ENCODE measurements around the gene CPT1C. TPM values are rescaled to one million over a fixed set of nuclear protein-coding genes. Genes with fewer than 3 reads are reported as not detected.

The CPT1C gene
- total RNA-seq, 8 experiments from 2014 or later: 4.7 to 65.7 (median 36.3) TPM

Other genes starting within 250 kb of the CPT1C start
- gene SLC17A7, start 249.6 kb upstream of the CPT1C start, total RNA-seq: 1 to 10 TPM in 2 of 8 experiments, under 1 TPM in 5, not detected in 1; 0.16 to 1.9 (median 0.71) TPM
- 10 to 100 TPM; 53.1 to 94.9 (median 76.4) TPM for gene PIH1D1, start 239.3 kb upstream of the CPT1C start, total RNA-seq
- 10 to 100 TPM in 4 of 8 experiments, 1 to 10 TPM in 4; 3.6 to 26.2 (median 10.8) TPM for gene ALDH16A1, start 237.9 kb upstream of the CPT1C start, total RNA-seq
- 1 to 10 TPM in 5 of 8 experiments, under 1 TPM in 3; 0.22 to 8.7 (median 1.4) TPM for gene FLT3LG, start 216.9 kb upstream of the CPT1C start, total RNA-seq
- 1,000 to 10,000 TPM; 2,225 to 4,117 (median 3,221) TPM for gene RPL13A, start 203.5 kb upstream of the CPT1C start, total RNA-seq
- gene RPS11, start 194.7 kb upstream of the CPT1C start, total RNA-seq: 1,000 to 10,000 TPM; 2,973 to 6,174 (median 3,870) TPM
- gene FCGRT, start 178.5 kb upstream of the CPT1C start, total RNA-seq: 10 to 100 TPM in 4 of 8 experiments, 1 to 10 TPM in 4; 2.2 to 70.6 (median 27.8) TPM
- 10 to 100 TPM in 2 of 8 experiments, 1 to 10 TPM in 6; 2.0 to 13.2 (median 6.4) TPM for gene RCN3, start 163.1 kb upstream of the CPT1C start, total RNA-seq
- gene NOSIP, start 110.6 kb upstream of the CPT1C start, total RNA-seq: 100 to 1,000 TPM in 2 of 8 experiments, 10 to 100 TPM in 6; 61.7 to 145 (median 76.6) TPM
- 1 to 10 TPM in 1 of 8 experiments, under 1 TPM in 7; 0.21 to 1.1 (median 0.60) TPM for gene PRRG2, start 109.8 kb upstream of the CPT1C start, total RNA-seq
- 10 to 100 TPM in 3 of 8 experiments, 1 to 10 TPM in 5; 3.3 to 18.8 (median 7.5) TPM for gene PRR12, start 99.9 kb upstream of the CPT1C start, total RNA-seq
- 10 to 100 TPM in 4 of 8 experiments, 1 to 10 TPM in 2, under 1 TPM in 2; 0.79 to 35.2 (median 7.5) TPM for gene RRAS, start 51.0 kb upstream of the CPT1C start, total RNA-seq
- 10 to 100 TPM; 10.1 to 33.0 (median 20.1) TPM for gene SCAF1, start 48.9 kb upstream of the CPT1C start, total RNA-seq
- gene IRF3, start 25.3 kb upstream of the CPT1C start, total RNA-seq: 100 to 1,000 TPM in 1 of 8 experiments, 10 to 100 TPM in 7; 40.8 to 110 (median 53.4) TPM
- 10 to 100 TPM in 3 of 8 experiments, 1 to 10 TPM in 5; 5.3 to 34.6 (median 8.2) TPM for gene BCL2L12, start 25.2 kb upstream of the CPT1C start, total RNA-seq
- 100 to 1,000 TPM; 190 to 369 (median 229) TPM for gene PRMT1, start 13.8 kb upstream of the CPT1C start, total RNA-seq
- gene ADM5, start 1.5 kb upstream of the CPT1C start, total RNA-seq: 1 to 10 TPM in 7 of 8 experiments, under 1 TPM in 1; 0.66 to 5.2 (median 2.1) TPM
- gene TSKS, start 72.2 kb downstream of the CPT1C start, total RNA-seq: 1 to 10 TPM in 1 of 8 experiments, under 1 TPM in 2, not detected in 5; 0.19 to 1.6 (median 0.70) TPM
- gene AP2A1, start 75.9 kb downstream of the CPT1C start, total RNA-seq: 10 to 100 TPM; 58.6 to 76.4 (median 71.7) TPM
- gene FUZ, start 122.2 kb downstream of the CPT1C start, total RNA-seq: 10 to 100 TPM in 7 of 8 experiments, 1 to 10 TPM in 1; 9.9 to 27.1 (median 16.2) TPM
- 10 to 100 TPM; 16.4 to 38.0 (median 24.5) TPM for gene MED25, start 127.2 kb downstream of the CPT1C start, total RNA-seq
- gene PTOV1, start 160.0 kb downstream of the CPT1C start, total RNA-seq: 100 to 1,000 TPM in 7 of 8 experiments, 10 to 100 TPM in 1; 60.1 to 215 (median 135) TPM
- 10 to 100 TPM; 22.8 to 85.2 (median 29.9) TPM for gene PNKP, start 176.5 kb downstream of the CPT1C start, total RNA-seq
- 10 to 100 TPM in 7 of 8 experiments, 1 to 10 TPM in 1; 8.2 to 59.3 (median 18.3) TPM for gene AKT1S1, start 186.2 kb downstream of the CPT1C start, total RNA-seq
- gene TBC1D17, start 186.6 kb downstream of the CPT1C start, total RNA-seq: 10 to 100 TPM; 14.3 to 31.0 (median 19.8) TPM
- gene IL4I1, start 205.8 kb downstream of the CPT1C start, total RNA-seq: under 1 TPM; 0.21 to 0.99 (median 0.35) TPM
- 100 to 1,000 TPM in 2 of 8 experiments, 10 to 100 TPM in 6; 16.7 to 141 (median 52.8) TPM for gene ATF5, start 238.1 kb downstream of the CPT1C start, total RNA-seq
- 10 to 100 TPM; 26.2 to 67.4 (median 31.6) TPM for gene NUP62, start 238.4 kb downstream of the CPT1C start, total RNA-seq

Data from motor neuron (in vitro differentiated cells).